HG03442 (cell line): Measurements from ENCODE around the gene ZNF865.

ENCODE experiments used
- ATAC-seq: cut with Tn5 transposase; IDR thresholded peaks from one replicate; pipeline ENCODE4 v1.9.1; 2021; ENCODE audit warnings: mild to moderate bottlenecking, moderate library complexity; ENCODE audit not compliant: unreplicated experiment

ZNF865 gene

DNA sequence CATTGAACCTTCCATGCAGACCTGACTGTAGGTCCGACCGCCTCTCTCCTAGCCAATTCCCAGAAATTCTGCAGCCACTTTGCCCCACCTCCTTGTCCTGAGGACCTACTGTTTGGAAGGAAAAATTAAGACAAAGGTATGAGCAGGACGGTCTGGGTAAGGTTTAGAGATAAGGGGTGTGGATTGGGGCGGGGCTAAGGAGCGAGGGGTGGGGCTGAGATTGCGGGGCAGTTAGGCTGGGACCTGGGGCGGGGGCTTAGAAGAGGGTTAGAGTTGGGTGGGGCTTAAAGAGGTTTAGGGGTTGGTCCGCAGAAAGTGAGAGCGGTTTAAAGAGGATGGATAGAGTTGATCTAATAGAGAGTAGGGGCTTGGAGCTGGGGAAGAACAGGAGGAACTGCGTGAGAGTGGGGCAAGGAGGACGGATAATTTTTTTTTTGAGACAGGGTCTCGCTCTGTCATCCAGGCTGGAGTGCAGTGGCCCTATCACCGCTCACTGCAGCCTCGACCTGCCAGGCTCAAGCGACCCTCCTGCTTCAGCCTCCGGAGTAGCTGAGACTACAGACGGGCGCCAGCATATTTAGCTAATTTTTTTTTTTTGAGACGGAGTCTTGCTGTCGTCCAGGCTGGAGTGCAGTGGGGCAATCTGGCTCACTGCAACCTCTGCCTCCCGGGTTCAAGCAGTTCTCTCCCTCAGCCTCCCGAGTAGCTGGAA, 1.7 kb upstream of the ZNF865 start:
- no peak for ATAC-seq

DNA sequence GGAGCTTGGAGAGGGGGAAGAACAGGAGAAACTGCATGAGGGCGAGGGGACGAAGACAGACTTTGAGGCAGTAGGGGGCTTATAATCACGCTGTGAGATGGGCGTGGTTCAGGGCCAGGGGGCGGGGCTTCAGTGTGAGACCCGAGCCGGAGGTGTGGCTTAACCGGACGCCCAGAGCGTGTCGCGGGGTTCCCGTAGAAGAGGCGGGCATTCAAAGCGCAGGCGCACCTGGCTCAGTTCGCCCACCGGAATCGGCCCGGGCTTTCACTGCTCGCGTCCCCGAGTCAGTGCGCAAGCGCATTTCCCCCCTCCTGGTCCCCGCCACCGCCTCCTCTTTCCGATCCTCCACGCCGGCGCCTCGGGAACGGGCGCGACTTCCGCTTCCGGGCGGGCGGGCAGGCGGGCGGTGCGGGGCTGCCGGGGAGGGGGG, 225 bp upstream of the ZNF865 start:
- ATAC-seq = peak; percentile 73

DNA sequence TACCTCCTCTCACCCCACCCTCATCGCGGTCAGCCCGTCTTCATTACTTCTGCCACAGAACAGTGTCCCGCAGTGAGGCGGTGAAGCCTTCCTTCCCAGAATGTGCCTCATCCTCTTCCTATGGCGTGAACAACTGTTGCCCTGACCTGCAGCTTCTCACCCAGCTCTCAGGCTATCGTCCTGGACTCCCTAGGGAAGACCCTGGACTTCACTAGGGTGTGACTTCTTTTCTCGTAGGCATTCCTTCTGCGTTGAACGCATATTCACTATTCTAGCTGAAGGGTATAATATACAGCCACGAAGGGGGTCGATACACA, 982 bp downstream of the ZNF865 start:
- no peak for ATAC-seq

DNA sequence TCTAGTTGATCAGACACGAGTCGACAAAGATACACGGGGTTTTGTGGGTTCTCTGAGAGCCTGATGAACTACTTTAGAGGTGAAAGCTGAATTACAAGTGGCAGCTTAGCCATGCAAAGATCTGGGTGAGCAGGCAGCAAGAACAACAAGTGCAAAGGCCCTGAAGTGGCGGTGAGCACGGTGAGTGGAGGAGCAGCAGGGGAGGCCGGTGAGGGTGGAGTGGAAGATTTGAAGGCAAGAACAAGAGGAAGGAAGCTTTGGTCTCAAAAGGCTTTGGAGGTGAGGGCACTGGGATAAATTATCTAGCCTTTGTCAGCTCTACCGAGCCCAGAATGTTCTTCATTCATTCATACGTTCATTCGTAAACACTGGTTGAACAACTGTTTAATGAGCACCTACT, 1.4 kb downstream of the ZNF865 start:
- no peak for ATAC-seq

DNA sequence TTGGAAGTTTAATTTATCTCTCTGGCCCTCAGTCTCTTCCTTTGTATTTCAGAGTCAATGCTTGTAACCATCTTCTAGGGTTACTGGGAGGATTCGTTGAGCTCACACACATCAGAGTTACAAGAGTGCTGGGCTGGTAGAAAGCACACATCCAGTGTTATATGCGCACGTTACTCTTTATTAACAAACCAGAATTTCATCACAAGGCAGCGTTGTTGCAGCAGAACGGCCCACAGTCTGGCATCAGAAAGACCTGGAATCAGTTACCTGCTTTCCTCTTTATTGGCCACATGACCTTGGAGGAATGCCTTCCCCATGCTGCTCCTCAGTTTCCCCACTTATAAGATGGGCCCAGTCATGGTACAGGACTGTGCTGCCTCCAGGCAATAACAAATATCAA, 3.9 kb downstream of the ZNF865 start:
- no peak for ATAC-seq

DNA sequence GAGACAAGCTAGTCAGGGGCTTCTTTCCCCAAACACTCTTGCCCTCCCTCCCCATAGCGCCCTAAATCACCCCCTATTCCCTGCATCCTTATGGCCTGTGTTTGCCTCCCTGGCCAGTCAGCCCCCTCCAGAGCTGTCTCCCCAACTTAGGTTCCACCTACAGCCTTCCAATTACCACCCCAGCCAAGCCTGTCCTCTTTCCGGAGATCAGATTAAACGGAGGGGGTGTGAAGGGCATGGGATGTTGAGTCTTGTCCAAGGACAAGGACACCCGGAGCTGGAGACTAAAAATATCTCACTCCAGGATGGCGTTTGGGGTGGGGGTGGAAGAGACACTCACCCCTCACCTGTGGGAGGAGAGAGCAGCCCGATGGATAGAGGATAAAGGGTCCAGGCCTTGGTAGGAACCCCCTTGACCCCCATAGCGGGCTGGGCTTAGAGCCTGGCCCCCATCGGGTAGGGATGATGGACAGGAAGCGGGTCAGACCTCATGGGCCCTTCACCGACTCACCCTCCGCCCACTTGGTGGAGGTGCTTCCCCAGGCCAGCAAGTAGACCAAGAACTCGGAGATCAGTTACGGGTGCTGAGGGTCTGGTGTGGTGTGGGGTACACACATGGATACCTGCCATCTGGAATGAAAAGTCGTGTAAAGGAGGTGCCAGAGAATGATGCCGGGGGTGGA, 6.0 kb downstream of the ZNF865 start:
- ATAC-seq = no peak

DNA sequence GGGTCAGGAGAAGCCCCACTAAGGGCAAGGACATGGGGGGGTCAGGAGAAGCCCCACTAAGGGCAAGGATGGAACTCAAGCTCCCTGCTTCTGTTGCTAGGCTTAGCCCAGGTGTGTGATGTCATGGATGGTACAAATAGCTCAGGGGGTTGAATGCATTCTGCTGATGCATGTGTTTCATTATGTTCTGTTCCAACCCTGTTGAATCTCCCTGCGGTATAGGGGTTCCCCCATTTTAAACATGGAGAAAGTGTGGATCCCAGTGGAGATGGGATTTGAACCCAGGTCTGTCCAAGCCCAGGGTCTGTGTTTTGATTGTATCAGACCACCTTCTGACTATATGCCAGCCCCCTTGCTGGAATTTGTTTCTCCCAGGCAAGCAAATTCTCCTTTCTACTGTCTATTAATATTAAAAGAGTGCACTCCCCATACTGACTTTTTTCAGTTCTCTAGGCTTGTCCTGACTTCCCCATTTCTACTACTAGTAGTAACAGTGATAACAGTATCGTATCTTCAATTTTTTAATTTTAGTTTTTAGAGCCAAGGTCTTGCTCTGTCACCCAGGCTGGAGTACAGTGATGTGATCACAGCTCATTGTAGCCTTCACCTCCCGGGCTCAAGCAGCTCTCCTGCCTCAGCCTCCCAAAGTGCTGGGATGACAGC, 6.7 kb downstream of the ZNF865 start:
- no peak for ATAC-seq

DNA sequence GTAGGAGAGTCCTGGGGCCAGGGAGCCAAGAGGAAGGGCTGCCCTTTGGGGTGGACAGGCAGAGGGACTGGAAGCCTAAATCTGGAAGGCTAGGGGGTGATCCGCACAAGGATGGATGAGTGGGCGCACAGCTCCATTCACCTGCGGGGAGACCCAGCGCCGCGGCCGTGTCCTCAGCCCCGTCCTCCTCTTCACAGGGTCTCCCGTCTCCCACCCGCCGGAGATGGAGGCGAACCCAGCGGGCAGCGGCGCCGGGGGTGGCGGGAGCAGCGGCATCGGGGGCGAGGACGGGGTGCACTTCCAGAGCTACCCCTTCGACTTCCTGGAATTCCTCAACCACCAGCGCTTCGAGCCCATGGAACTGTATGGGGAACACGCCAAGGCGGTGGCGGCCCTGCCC, 7.9 kb downstream of the ZNF865 start:
- no peak for ATAC-seq

DNA sequence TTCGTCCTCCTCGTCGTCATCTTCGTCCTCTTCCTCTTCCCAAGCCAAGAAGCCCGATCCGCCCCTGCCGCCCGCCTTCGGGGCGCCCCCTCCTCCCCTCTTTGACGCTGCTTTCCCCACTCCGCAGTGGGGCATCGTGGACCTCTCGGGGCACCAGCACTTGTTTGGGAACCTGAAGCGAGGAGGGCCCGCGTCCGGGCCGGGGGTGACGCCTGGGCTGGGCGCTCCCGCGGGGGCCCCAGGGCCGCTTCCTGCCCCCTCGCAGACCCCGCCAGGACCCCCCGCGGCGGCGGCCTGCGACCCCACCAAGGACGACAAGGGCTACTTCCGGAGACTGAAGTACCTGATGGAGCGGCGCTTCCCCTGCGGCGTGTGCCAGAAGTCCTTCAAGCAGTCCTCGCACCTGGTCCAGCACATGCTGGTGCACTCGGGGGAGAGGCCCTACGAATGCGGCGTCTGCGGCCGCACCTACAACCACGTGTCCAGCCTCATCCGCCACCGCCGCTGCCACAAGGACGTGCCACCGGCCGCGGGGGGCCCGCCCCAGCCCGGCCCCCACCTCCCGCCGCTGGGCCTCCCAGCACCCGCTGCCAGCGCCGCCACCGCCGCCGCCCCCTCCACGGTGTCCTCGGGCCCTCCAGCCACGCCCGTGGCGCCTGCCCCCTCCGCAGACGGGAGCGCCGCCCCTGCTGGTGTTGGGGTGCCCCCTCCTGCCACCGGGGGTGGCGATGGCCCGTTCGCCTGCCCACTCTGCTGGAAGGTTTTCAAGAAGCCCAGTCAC, 8.7 kb downstream of the ZNF865 start:
- no peak for ATAC-seq

DNA sequence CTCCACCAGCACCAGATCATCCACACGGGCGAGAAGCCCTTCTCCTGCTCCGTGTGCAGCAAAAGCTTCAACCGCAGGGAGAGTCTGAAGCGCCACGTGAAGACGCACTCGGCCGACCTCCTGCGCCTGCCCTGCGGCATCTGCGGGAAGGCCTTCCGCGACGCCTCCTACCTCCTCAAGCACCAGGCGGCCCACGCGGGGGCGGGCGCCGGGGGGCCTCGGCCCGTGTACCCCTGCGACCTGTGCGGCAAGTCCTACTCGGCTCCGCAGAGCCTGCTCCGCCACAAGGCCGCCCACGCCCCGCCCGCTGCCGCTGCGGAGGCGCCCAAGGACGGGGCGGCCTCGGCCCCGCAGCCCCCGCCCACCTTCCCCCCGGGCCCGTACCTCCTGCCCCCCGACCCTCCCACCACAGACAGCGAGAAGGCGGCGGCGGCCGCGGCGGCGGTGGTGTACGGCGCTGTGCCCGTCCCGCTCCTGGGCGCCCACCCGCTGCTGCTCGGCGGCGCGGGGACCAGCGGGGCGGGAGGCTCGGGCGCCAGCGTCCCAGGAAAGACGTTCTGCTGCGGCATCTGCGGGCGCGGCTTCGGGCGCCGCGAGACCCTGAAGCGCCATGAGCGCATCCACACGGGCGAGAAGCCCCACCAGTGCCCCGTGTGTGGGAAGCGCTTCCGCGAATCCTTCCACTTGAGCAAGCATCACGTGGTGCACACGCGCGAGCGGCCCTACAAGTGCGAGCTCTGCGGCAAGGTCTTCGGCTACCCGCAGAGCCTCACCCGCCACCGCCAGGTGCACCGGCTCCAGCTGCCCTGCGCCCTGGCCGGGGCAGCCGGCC, 9.5 kb downstream of the ZNF865 start:
- no peak for ATAC-seq

DNA sequence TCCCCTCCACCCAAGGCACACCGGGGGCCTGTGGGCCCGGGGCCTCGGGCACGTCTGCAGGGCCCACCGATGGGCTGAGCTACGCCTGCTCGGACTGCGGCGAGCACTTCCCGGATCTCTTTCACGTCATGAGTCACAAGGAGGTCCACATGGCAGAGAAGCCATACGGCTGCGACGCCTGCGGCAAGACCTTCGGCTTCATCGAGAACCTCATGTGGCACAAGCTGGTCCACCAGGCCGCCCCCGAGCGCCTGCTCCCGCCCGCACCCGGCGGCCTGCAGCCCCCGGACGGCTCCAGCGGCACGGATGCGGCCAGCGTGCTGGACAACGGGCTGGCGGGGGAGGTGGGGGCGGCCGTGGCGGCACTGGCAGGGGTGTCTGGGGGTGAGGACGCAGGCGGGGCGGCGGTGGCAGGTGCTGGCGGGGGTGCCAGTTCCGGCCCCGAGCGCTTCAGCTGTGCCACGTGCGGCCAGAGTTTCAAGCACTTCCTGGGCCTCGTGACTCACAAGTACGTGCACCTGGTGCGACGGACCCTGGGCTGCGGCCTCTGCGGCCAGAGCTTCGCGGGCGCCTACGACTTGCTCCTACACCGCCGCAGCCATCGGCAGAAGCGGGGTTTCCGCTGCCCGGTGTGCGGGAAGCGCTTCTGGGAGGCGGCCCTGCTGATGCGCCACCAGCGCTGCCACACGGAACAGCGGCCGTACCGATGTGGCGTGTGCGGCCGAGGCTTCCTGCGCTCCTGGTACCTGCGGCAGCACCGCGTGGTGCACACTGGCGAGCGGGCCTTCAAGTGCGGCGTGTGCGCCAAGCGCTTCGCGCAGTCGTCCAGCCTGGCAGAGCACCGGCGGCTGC, 10.3 kb downstream of the ZNF865 start:
- ATAC-seq = no peak

DNA sequence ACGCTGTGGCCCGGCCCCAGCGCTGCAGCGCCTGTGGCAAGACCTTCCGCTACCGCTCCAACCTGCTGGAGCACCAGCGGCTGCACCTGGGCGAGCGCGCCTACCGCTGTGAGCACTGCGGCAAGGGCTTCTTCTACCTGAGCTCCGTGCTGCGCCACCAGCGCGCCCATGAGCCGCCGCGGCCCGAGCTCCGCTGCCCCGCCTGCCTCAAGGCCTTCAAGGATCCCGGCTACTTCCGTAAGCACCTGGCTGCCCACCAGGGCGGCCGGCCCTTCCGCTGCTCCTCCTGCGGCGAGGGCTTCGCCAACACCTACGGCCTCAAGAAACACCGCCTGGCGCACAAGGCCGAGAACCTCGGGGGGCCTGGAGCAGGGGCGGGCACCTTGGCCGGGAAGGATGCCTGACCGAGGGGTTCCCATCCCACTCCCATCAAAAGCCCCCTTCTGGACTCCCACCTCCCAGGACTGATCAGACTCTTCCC, 11.0 kb downstream of the ZNF865 start:
- ATAC-seq = no peak

DNA sequence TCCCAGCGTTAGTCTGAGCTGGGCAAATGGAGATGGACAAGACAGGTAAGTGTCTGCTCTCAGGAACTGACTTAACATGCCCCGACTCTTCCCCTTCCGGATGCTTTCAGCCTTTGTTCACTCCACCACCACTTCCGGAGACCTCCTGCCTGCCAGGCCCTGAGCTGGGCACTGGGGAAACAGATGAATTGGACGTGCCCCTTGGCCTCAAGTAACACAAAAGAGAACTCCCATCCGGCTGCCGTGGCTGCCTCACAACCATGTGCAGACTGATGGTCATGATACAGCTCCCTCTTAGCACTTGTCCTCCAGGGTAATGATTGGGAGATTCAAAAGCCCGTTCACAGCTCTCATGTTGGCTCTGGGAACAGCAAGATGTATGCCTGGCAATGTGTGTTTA, 12.0 kb downstream of the ZNF865 start:
- ATAC-seq = no peak

DNA sequence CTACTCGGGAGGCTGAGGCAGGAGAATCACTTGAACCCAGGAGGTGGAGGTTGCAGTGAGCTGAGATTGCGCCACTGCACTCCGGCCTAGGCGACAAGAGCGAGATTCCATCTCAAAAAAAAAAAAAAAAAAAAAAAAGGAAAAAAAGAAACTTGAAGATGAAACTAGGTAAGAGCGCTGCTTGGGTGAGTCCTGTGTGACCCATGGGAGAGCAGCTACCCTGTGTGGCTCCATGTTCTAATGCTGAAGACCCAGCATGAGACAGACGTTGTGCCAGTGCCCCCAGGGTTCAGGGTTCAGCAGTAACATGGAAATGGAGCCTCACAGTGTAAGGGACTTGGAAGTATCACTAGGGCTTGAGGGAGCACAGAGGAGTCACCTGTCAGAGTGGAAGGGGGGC, 13.0 kb downstream of the ZNF865 start:
- ATAC-seq = no peak

DNA sequence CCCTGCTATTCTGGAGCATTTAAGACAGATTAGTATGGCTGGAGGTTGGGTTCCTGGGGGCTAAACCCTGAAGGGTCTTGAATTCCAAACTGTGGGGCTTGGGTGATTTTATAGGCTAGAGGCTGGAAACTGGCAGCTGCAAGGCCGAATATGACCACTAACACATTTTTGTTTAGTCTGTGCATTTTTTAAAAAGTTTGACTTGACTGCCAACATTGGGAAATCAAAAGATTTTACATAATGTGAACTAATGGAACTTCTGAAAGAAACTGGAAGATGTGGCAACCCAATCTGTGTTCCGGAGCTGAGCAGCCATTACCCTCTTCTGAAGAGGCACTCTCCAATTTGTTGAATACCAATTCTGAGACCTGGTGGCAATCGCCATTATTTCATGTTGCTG, 13.8 kb downstream of the ZNF865 start:
- no peak for ATAC-seq

DNA sequence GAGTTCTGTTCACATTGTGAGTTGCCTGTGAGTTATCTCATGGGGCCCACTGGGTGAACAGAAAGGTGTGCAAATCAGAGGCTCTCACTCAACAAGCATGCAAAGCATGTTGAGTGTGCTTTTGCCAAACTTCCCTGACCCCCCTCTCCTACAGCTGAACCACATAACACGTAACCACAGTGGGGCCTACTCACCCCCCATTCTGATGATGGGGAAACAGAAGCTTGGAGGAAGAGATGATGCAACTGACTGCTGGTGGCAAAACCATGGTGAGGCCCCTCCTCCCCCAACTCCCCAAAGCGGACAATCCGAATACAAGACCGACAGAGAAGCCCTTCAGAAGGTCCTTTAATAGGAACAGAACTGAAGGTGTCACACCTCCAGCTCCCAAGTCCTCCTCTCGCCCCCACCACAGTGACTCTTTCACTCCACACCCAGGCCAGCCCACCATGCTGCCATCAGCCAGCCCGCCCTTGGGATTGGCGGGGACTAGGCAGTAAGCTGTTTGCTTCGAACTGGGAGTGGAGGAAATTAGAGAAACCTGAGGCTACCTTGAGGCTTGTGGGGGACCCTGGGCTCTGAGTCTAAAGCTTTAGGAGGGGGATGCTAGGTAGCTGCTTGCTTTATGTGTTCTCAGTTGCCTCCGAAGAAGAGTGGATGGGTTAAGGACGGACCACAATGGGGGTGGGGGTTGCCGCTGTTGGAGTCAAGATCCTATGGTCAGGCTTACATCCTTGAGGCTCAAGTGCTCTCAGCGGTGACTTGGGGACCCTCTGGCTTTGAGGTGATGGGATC, 15.2 kb downstream of the ZNF865 start:
- no peak for ATAC-seq

DNA sequence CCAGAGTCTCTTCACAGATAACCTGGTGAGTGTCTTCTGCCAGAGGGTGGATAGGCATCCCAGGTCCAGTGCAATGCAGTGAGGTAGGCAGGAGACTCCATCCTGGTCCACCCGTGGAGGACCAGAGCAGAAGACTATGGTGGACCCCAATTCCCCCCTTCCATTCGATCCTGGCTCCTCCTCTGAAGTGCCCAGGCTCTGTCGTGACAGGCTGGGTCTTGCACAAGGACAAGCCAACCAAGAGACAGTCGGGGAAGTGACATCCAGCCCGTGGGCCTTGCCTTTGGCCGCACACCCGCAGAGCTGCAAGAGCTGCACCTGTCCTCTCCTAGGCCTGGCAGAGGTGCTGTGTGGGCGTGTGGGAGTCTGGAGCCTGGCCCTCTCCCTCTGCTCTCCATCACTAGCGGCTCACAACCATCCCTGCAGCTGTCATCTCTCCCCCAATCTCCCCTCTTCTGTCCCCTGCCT, 15.8 kb downstream of the ZNF865 start:
- no peak for ATAC-seq

DNA sequence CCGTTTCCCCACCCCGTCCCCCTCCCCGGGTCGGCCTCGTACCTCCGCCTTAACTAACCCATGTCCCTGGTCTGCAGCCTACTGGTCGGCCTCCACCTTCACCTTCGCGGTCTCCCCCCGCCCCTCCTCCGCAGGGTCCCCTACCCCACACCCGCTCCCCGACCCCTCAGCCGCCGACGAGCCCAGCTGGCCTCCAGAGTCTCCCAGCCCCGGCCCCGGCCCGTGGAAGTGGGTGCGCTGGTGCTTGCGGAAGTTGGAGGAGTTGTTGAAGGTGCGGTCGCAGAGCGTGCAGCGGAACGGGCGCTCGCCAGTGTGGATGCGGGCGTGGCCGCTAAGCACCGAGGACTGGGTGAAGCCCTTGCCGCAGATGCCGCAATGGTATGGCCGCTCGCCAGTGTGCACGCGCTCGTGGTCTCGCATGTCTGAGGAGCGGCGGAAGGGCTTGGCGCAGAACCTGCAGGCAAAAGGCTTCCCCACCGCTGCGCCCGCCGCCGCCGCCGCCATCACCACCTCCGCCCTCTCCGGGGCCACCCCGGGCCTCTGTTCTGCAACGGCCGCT, 16.3 kb downstream of the ZNF865 start:
- ATAC-seq = no peak
